Karpas-422 (cell line): ENCODE data around the gene TOMM6. TPM values are rescaled to one million over a fixed set of nuclear protein-coding genes. Genes with fewer than 3 reads are reported as not detected.
"Not testable (repeated sequence)": the region's sequence is repeated elsewhere in the genome, so short reads cannot be mapped to it uniquely, and the experiment has no call there.

Experiments used
- DNase-seq: peaks from one replicate; pipeline ENCODE4 v3.0.0-alpha.2; 2015
- H2AFZ ChIP-seq: fragments of 200-600 bp; sonication (generic); 2 replicates; pipeline ENCODE4 v1.6.1; 2014; ENCODE audit warnings: antibody characterized with exemption, low read length, mixed read lengths
- H3K27ac ChIP-seq: fragments of 200-600 bp; sonication (generic); 2 replicates; pipeline ENCODE4 v1.5.1; 2014; ENCODE audit warnings: mild to moderate bottlenecking, low read length, moderate library complexity
- H3K27me3 ChIP-seq: fragments of 200-600 bp; sonication (generic); 2 replicates; pipeline ENCODE4 v1.6.1; 2014; ENCODE audit warnings: low read length, mixed read lengths
- H3K36me3 ChIP-seq: fragments of 200-600 bp; sonication (generic); 2 replicates; pipeline ENCODE4 v1.6.1; 2014; ENCODE audit warnings: low read length, mixed read lengths; ENCODE audit not compliant: insufficient read depth
- H3K4me1 ChIP-seq: fragments of 200-600 bp; sonication (generic); 2 replicates; pipeline ENCODE4 v1.6.1; 2014; ENCODE audit warnings: mild to moderate bottlenecking, low read length, mixed read lengths
- H3K4me2 ChIP-seq: fragments of 200-600 bp; sonication (generic); 2 replicates; pipeline ENCODE4 v1.6.1; 2014; ENCODE audit warnings: low read length, low read depth, mild to moderate bottlenecking; ENCODE audit not compliant: poor library complexity, severe bottlenecking
- H3K4me3 ChIP-seq: fragments of 200-600 bp; sonication (generic); 2 replicates; pipeline ENCODE4 v1.5.1; 2014; ENCODE audit warnings: mild to moderate bottlenecking, antibody characterized with exemption, low read length, mixed read lengths
- H3K79me2 ChIP-seq: fragments of 200-600 bp; sonication (generic); 2 replicates; pipeline ENCODE4 v1.6.1; 2014; ENCODE audit warnings: mild to moderate bottlenecking, low read length, mixed read lengths
- H3K9ac ChIP-seq: fragments of 200-600 bp; sonication (generic); 2 replicates; pipeline ENCODE4 v1.6.0; 2014; ENCODE audit warnings: low read length
- H3K9me2 ChIP-seq: fragments of 200-600 bp; sonication (generic), shearing (Covaris generic); replicated peaks from 2 replicates; pipeline ENCODE4 v1.6.0; 2014; ENCODE audit warnings: mild to moderate bottlenecking, low read length, moderate library complexity; ENCODE audit not compliant: insufficient read depth
- H3K9me3 ChIP-seq: fragments of 300-700, 200-600 bp; sonication (generic); 2 replicates; pipeline ENCODE4 v1.6.1; 2014; ENCODE audit warnings: low read length, mixed read lengths
- H4K20me1 ChIP-seq: fragments of 200-600 bp; sonication (generic); 2 replicates; pipeline ENCODE4 v1.6.1; 2014; ENCODE audit warnings: mild to moderate bottlenecking, antibody characterized with exemption, low read length, low read depth; ENCODE audit not compliant: insufficient read depth
- total RNA-seq: library from RNA; depleted of rRNA; stranded (reverse); fragments of >200 nt; shearing (Covaris generic); gene quantifications from 2 replicates; pipeline ENCODE4 v1.2.3, GENCODE V29; 2014; ENCODE audit warnings: low replicate concordance

The TOMM6 gene
- total RNA-seq, 1 experiment from 2014 or later = 229 TPM

- Histone ChIP-seq H3K9ac (no peak overlapping the region), H3K27ac (no peak overlapping the region), H3K4me2 (no peak overlapping the region), H3K9me2 (no peaks in the 10 kb centered on the region), H3K4me1 (no peaks in the 10 kb centered on the region), H4K20me1 (no peaks in the 10 kb centered on the region), H3K4me3 (no peak overlapping the region), H3K27me3 (no peaks in the 10 kb centered on the region), H3K79me2 (peaks cover 17% of the 10 kb centered on the region), H3K9me3 (no peaks in the 10 kb centered on the region), H2AFZ (no peak overlapping the region), H3K36me3 (no peaks in the 10 kb centered on the region)
- no peak for DNase-seq
These were observed 11.5 kb downstream of the TOMM6 start for GRCh38 chr6:41798901-41799558.

- H4K20me1 ChIP-seq = no peaks in the 10 kb centered on the region
- H3K27me3 ChIP-seq = no peaks in the 10 kb centered on the region
- DNase-seq = no peak
- no peaks in the 10 kb centered on the region for H3K9me2 ChIP-seq
- no peaks in the 10 kb centered on the region for H3K36me3 ChIP-seq
- no peaks in the 10 kb centered on the region for H3K9me3 ChIP-seq
- peaks cover 17% of the 10 kb centered on the region for H3K79me2 ChIP-seq
- H3K27ac ChIP-seq = no peak overlapping the region
- H3K4me3 ChIP-seq = no peak overlapping the region
- H3K9ac ChIP-seq = no peak overlapping the region
- no peak overlapping the region for H3K4me2 ChIP-seq
- H3K4me1 ChIP-seq = no peaks in the 10 kb centered on the region
- H2AFZ ChIP-seq = no peak overlapping the region
These were observed 12.0 kb downstream of the TOMM6 start for GRCh38 chr6:41799559-41799911.

DNA sequence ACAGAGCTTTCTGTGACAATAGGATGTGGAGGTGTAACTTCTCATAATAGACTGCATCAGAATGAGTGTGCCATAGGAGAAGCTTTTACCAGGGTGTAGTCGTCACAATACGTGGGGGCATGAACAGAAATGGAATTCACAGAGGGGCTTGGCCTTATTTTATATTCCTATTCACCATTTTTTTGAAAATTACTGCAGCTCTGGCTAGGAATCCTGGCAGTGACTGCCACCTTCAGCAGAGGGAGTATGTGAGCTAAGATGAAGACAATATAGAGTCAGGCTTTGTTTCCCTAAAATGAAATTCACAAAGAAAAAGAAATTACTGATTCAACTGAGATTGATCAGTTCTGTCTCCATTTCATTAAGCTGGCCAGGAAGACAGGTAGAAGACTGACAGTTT, 13.9 kb downstream of the TOMM6 start:
- Histone ChIP-seq H3K79me2 (peaks cover 17% of the 10 kb centered on the region), H2AFZ (no peak overlapping the region), H3K27me3 (no peaks in the 10 kb centered on the region), H3K9ac (no peak overlapping the region), H3K4me3 (no peak overlapping the region), H4K20me1 (no peaks in the 10 kb centered on the region), H3K4me1 (no peaks in the 10 kb centered on the region), H3K27ac (no peak overlapping the region), H3K36me3 (no peaks in the 10 kb centered on the region), H3K9me3 (no peaks in the 10 kb centered on the region), H3K9me2 (no peaks in the 10 kb centered on the region), H3K4me2 (no peak overlapping the region)
- DNase-seq = peak; percentile 74

GRCh38 chr6:41805830-41806774, 18.6 kb downstream of the TOMM6 start:
- H3K9me3 ChIP-seq = no peaks in the 10 kb centered on the region
- no peak overlapping the region for H3K4me3 ChIP-seq
- H3K36me3 ChIP-seq = no peaks in the 10 kb centered on the region
- no peaks in the 10 kb centered on the region for H3K27me3 ChIP-seq
- no peaks in the 10 kb centered on the region for H4K20me1 ChIP-seq
- H3K79me2 ChIP-seq = peaks cover 6% of the 10 kb centered on the region
- peaks cover 4% of the 10 kb centered on the region; the same call in 1 of the 2 replicates for H3K4me1 ChIP-seq
- no peak for DNase-seq
- no peak overlapping the region for H2AFZ ChIP-seq
- no peak overlapping the region for H3K4me2 ChIP-seq
- H3K27ac ChIP-seq = no peak overlapping the region
- H3K9ac ChIP-seq = no peak overlapping the region
- no peaks in the 10 kb centered on the region for H3K9me2 ChIP-seq

DNA sequence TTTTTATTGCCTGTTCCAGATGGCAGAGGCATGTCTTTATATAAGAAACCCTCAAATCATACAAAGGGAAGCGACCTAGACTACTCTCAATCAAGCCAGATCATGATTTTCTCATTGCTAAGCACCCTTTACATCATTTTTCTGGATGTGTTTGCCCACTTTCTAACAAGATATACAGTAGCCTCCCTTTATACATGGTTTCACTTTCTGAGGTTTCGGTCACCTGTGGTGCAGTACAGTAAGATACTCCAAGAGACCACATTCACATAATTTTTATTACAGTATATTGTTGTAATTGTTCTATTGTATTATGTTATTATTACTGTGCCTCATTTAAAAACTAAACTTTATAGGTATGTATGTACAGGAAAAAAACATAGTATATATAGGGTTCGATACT, 23.6 kb downstream of the TOMM6 start:
- Histone ChIP-seq H3K4me1 (peaks cover 20% of the 10 kb centered on the region), H2AFZ (no peak overlapping the region), H3K79me2 (no peaks in the 10 kb centered on the region), H3K9ac (no peak overlapping the region), H3K36me3 (no peaks in the 10 kb centered on the region), H3K27ac (no peak overlapping the region), H3K4me3 (no peak overlapping the region), H3K9me3 (no peaks in the 10 kb centered on the region), H3K4me2 (no peak overlapping the region), H3K9me2 (no peaks in the 10 kb centered on the region), H3K27me3 (no peaks in the 10 kb centered on the region), H4K20me1 (no peaks in the 10 kb centered on the region)
- DNase-seq = no peak

- not testable (repeated sequence) for H2AFZ ChIP-seq, H3K9me3 ChIP-seq, DNase-seq, H3K79me2 ChIP-seq, H3K4me3 ChIP-seq, H3K27ac ChIP-seq, H3K36me3 ChIP-seq, H3K4me2 ChIP-seq, H4K20me1 ChIP-seq, H3K27me3 ChIP-seq, H3K9me2 ChIP-seq, H3K9ac ChIP-seq
- peaks cover 22% of the 10 kb centered on the region for H3K4me1 ChIP-seq
These were observed 24.5 kb downstream of the TOMM6 start for GRCh38 chr6:41811946-41812345.

DNA sequence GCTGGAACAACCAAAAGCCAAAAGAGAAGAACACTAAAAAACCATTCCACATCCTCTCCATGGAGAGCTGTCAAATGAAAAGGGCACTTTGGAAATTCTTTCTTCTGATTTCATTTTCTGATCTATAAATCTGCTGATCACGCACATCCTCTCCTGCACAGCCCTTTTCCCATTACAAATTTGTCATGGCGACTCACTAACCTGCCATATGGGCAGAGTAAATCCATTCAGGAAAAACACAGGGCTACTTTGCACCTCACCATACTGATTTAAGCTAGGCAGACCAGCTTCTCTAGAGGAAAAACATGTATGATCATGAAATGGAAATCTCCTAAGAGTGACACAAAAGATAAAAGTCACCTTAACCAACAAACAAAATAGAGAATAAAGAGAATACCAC, 26.0 kb downstream of the TOMM6 start:
- no peak for DNase-seq
- Histone ChIP-seq H3K4me3 (no peak overlapping the region), H3K27me3 (no peaks in the 10 kb centered on the region)

GRCh38 chr6:41813956-41814355, 26.5 kb downstream of the TOMM6 start:
- H3K9me2 ChIP-seq = no peaks in the 10 kb centered on the region
- H3K4me2 ChIP-seq = no peak overlapping the region
- H3K27ac ChIP-seq = peak overlapping the region; percentile 23; the same call in 1 of the 2 replicates
- H3K4me1 ChIP-seq = peaks cover 28% of the 10 kb centered on the region
- H2AFZ ChIP-seq = no peak overlapping the region
- no peaks in the 10 kb centered on the region for H3K27me3 ChIP-seq
- no peak for DNase-seq
- no peak overlapping the region for H3K4me3 ChIP-seq
- no peaks in the 10 kb centered on the region for H3K36me3 ChIP-seq
- no peaks in the 10 kb centered on the region for H3K79me2 ChIP-seq
- H4K20me1 ChIP-seq = no peaks in the 10 kb centered on the region
- no peaks in the 10 kb centered on the region for H3K9me3 ChIP-seq
- no peak overlapping the region for H3K9ac ChIP-seq

More for the DNA sequence above, 26.0 kb downstream of the TOMM6 start:
- H3K4me1 ChIP-seq = peaks cover 23% of the 10 kb centered on the region
- no peaks in the 10 kb centered on the region for H3K9me2 ChIP-seq
- H3K9me3 ChIP-seq = no peaks in the 10 kb centered on the region
- no peak overlapping the region for H3K9ac ChIP-seq
- no peaks in the 10 kb centered on the region for H4K20me1 ChIP-seq
- no peaks in the 10 kb centered on the region for H3K79me2 ChIP-seq
- H3K36me3 ChIP-seq = no peaks in the 10 kb centered on the region
- no peak overlapping the region for H2AFZ ChIP-seq
- no peak overlapping the region for H3K27ac ChIP-seq
- no peak overlapping the region for H3K4me2 ChIP-seq
